ENCODE results near the gene UBE2B.
"Not testable (repeated sequence)": the region's sequence is repeated elsewhere in the genome, so short reads cannot be mapped to it uniquely, and the experiment has no call there.

The UBE2B gene

DNA sequence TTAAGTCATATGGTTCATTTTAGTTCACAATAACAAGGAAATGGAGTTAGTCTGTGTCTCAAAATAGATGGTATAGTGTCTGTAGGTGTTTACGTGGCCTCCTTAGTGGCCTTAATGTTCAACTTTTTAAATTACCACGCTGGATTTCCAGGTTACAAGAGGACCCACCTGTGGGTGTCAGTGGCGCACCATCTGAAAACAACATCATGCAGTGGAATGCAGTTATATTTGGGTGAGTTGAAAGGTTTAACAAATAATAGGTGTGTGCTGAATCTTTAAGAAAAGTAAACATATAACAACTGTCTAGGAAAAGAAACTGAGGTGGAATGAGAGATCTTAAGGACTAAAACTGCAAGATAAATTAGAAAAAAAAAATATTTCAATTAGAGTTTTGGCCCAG is 2.9 kb downstream of the UBE2B start:
- Histone ChIP-seq H3K27ac (replicated peaks) (no peak overlapping the region), H3K4me3 (replicated peaks; ENCODE audit: insufficient read depth, low read length) (no peak overlapping the region), H3K27me3 (ENCODE audit: insufficient read depth, poor library complexity, severe bottlenecking) (no peaks in the 10 kb centered on the region)
- DNase-seq (ENCODE audit: low read depth in 1 of 2, low spot score in 1 of 2), result no peak
- no peak for TF ChIP-seq SPI1 (IDR thresholded peaks at IDR 0.05; ENCODE audit: borderline replicate concordance, low read depth)
- TF ChIP-seq POLR2AphosphoS5 (IDR thresholded peaks at IDR 0.05; ENCODE audit: low read depth), result no peak
- TF ChIP-seq REST (IDR thresholded peaks at IDR 0.05; ENCODE audit: insufficient replicate concordance, low read depth), result no peak
- TF ChIP-seq GABPA (IDR thresholded peaks at IDR 0.05; ENCODE audit: low read depth), result no peak

DNA sequence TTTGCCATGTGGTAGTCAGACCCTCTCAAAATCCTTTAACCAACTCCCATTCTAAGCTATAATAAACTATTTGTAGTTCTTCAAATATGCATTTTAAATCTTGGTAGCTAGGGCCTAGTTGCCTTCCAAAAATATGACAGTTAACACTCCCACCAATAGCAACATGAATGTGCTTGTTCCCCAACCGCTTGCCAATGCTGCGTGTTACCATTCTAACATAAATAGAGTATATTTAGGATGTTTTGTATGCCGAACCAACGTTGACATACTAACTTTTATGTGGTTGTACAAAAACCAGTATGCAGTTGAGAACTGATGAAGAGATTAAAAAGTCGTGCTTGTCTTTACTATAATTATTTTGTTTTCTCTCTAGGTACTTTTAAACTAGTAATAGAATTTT is 9.0 kb downstream of the UBE2B start:
- TF ChIP-seq REST (IDR thresholded peaks at IDR 0.05; ENCODE audit: insufficient replicate concordance, low read depth), result no peak
- no peak for TF ChIP-seq GABPA (IDR thresholded peaks at IDR 0.05; ENCODE audit: low read depth)
- TF ChIP-seq SPI1 (IDR thresholded peaks at IDR 0.05; ENCODE audit: borderline replicate concordance, low read depth), result no peak
- TF ChIP-seq POLR2AphosphoS5 (IDR thresholded peaks at IDR 0.05; ENCODE audit: low read depth), result no peak
- TF ChIP-seq, protein P1, sequence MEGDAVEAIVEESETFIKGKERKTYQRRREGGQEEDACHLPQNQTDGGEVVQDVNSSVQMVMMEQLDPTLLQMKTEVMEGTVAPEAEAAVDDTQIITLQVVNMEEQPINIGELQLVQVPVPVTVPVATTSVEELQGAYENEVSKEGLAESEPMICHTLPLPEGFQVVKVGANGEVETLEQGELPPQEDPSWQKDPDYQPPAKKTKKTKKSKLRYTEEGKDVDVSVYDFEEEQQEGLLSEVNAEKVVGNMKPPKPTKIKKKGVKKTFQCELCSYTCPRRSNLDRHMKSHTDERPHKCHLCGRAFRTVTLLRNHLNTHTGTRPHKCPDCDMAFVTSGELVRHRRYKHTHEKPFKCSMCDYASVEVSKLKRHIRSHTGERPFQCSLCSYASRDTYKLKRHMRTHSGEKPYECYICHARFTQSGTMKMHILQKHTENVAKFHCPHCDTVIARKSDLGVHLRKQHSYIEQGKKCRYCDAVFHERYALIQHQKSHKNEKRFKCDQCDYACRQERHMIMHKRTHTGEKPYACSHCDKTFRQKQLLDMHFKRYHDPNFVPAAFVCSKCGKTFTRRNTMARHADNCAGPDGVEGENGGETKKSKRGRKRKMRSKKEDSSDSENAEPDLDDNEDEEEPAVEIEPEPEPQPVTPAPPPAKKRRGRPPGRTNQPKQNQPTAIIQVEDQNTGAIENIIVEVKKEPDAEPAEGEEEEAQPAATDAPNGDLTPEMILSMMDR (IDR thresholded peaks at IDR 0.05; ENCODE audit: insufficient read depth, low read length), result no peak

GRCh38 chr5:134382204-134382603 is 10.8 kb downstream of the UBE2B start:
- DNase-seq (ENCODE audit: low read depth in 1 of 2, low spot score in 1 of 2); H3K4me3 ChIP-seq (replicated peaks; ENCODE audit: insufficient read depth, low read length); H3K27me3 ChIP-seq (ENCODE audit: insufficient read depth, poor library complexity, severe bottlenecking); H3K27ac ChIP-seq (replicated peaks): not testable (repeated sequence)

More for the DNA sequence above, 9.0 kb downstream of the UBE2B start:
- no peak overlapping the region for H3K4me3 ChIP-seq (replicated peaks; ENCODE audit: insufficient read depth, low read length)
- H3K27me3 ChIP-seq (ENCODE audit: insufficient read depth, poor library complexity, severe bottlenecking), result no peaks in the 10 kb centered on the region
- no peak overlapping the region for H3K27ac ChIP-seq (replicated peaks)
- DNase-seq (ENCODE audit: low read depth in 1 of 2, low spot score in 1 of 2), result no peak

DNA sequence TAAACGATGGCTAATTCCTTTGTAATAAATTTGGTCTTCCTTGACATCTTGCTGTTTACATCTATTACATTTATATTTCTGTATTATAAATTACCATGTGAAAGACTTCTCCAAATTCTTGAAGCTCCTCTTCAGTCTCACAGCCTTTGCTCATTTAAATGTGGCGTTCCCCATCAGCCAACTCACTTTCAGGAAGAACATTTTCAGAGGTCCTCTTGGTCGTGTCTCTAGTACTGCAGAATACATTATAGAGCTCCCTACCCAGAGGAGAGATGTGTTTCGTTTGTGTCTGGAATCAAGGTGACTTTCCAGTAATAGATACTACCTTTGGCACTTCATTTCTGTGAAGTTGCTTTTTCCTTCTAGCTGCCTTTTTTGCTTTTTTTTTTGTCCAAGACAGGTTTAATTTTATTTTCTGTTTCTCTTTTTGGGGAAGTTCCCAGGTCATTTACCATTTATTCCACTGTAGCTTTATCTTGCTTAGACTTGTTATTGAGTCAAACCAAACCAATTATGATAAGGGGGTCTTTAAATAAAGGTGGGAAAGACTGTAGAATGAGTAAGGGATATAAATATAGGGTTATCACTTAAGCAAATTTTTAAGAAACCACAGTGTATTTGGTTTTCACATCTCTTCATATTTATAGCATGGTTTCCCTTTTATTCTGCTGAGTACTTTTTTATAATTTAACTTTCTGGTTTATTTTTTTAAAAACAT is 12.8 kb downstream of the UBE2B start:
- TF ChIP-seq, protein P1 (IDR thresholded peaks at IDR 0.05; ENCODE audit: insufficient read depth, low read length), result no peak
- TF ChIP-seq POLR2AphosphoS5 (IDR thresholded peaks at IDR 0.05; ENCODE audit: low read depth), result no peak
- no peak for TF ChIP-seq GABPA (IDR thresholded peaks at IDR 0.05; ENCODE audit: low read depth)
- TF ChIP-seq REST (IDR thresholded peaks at IDR 0.05; ENCODE audit: insufficient replicate concordance, low read depth), result no peak
- TF ChIP-seq SPI1 (IDR thresholded peaks at IDR 0.05; ENCODE audit: borderline replicate concordance, low read depth), result no peak
- Histone ChIP-seq H3K4me3 (replicated peaks; ENCODE audit: insufficient read depth, low read length) (no peak overlapping the region), H3K27me3 (ENCODE audit: insufficient read depth, poor library complexity, severe bottlenecking) (no peaks in the 10 kb centered on the region), H3K27ac (replicated peaks) (no peak overlapping the region)
- DNase-seq (ENCODE audit: low read depth in 1 of 2, low spot score in 1 of 2), result no peak
